HG03039 (cell line): Measurements from ENCODE around the gene DNAJC16.

ENCODE experiments used
- ATAC-seq: cut with Tn5 transposase; IDR thresholded peaks from one replicate; pipeline ENCODE4 v1.9.1; 2021; ENCODE audit warnings: mild to moderate bottlenecking, moderate library complexity; ENCODE audit not compliant: unreplicated experiment

Gene DNAJC16

DNA sequence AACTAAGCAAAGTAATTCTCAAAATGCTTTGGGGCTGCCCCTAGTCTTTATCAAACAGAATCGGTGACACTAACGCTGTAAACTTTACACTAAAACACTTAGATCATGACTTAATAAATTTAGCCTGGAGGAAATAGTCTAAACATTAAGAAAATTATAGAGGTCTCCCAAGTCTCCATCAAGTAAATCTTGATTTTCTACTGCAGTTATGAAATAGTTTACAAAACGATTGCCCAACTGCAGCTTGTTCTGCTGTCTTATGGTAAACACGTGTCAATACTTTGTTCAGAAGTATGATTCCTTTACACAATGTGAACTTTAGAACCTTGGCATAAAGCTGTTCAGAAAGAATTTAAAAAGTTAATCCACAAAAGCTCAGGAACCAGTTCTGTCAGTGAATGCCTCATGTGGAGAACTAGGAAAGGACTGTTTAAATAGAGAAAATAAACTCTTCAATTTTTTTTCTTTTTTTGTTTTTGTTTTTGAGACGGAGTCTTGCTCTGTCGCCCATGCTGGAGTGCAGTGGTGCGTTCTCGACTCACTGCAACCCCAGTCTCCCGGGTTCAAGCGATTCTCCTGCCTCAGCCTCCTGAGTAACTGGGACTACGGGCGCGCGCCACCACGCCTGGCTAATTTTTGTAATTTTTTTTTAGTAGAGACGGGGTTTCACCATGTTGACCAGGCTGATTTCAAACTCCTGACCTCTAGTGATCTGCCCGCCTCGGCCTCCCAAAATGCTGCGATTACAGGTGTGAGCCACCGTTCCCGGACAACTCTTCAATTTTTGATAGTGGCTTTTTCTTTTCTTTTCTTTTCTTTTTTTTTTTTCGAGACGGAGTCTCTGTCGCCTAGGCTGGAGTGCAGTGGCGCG lies 92.2 kb downstream of the DNAJC16 start:
- no peak for ATAC-seq

DNA sequence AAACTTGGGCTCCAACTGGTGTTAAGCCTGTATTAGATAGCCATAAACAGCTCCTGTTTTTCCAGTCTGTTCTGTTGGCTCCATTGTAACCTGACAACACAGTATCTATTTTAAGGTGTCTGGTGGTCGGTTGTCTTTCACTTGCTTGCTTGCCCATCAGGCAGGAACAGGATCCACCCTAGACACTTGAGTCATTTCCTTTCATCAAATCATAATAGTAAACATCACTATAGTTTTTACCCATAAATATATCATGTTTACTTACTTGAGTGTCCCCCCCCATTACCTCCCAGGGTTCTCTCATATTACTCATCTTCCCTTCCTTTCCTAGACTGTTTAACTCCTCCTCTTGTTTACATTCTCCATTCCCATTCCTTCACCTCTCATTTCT lies 93.5 kb downstream of the DNAJC16 start:
- no peak for ATAC-seq

DNA sequence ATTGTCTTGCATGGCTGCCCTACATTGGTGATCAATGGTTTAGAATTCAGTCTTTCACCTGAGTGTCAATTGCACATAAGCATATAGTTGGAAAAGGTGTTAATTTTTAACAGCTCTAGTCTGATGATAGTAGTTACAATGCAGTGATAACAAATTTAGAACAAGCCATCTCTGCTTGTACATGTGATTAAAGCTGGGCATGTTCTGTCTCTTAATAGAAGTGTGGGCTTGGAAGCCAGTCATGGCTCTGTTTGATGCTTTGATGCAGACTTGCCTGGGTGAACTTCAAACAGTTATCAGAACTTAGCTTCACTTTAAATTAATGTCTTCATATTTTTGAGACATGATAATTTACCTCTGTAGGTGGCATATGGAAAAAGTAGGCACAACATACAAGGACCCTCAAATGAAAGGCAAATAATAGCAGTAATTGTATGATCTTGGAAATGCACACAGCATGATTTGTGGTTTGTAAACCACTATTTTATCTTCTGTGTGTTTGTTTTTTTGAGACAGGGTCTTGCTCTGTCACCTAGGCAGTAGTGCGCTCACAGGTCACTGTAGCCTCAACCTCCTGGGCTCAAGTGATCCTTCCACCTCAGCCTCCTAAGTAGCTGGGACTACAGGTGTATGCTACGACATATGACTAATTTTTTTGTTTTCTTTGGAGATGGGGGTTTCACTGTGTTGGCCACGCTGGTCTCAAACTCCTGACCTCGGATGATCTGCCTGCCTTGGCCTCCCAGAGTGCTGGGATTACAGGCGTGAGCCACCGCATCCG lies 94.4 kb downstream of the DNAJC16 start:
- ATAC-seq = no peak

DNA sequence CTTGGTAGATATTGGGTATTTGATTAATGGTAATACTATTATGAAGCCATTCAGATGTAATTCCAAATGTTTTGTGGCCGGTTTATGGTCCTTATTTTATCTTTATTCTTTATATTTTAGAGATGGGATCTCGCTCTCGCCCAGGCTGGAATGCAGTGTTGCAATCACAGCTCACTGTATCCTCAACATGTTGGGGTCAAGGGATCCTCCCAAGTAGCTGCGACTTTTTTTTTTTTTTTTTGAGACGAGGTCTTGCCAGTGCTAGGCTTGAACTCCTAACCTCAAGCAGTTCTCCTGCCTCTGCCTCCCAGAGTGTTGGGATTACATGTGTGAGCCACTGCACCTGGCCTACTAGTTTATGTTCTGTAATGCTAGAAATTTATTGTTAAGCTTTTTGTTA lies 95.3 kb downstream of the DNAJC16 start:
- no peak for ATAC-seq

DNA sequence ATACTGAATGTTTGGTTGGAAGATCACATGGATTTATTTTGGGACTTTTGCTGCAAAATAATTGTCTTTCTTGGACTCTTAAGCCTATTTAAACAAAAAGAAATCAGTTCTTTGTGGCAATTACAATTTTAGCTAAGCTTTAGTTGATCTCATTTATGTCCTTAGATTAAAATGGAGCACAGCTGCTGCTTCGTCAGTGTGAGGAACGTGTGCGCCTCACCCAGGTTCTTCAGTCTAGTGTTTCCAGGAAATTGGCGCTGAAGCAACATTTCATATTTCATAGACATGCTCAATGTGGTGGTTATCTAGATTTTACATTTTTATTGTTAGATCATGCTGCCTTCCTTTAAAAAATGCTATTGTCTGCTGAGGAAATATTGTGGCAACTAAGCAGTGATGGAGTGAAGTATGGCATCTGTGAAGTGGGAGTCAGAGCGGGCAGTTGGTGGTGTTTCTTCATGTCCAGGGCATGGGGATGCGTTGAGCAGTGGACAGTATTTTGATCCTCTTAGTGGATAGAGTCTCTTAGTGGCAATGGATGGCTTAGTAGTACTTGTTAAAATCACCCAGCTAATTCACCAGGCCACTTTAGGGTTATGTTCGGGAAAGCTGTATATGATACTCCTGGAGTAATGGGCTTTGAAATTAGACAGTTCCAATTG lies 96.2 kb downstream of the DNAJC16 start:
- no peak for ATAC-seq

GRCh38 chr1:15623435-15623834 lies 96.8 kb downstream of the DNAJC16 start:
- no peak for ATAC-seq

GRCh38 chr1:15624133-15624714 lies 97.6 kb downstream of the DNAJC16 start:
- no peak for ATAC-seq

GRCh38 chr1:15625056-15625917 lies 98.6 kb downstream of the DNAJC16 start:
- ATAC-seq = no peak
